HepG2 (cell line): Measurements from ENCODE around the gene COL18A1. TPM values are rescaled to one million over a fixed set of nuclear protein-coding genes. Genes with fewer than 3 reads are reported as not detected.

Experiments used
- BRD4 ChIP-seq: sonication (generic); formaldehyde crosslinking; IDR thresholded peaks from 2 replicates; pipeline ENCODE4 v1.4.0; 2020; ENCODE audit warnings: missing genetic modification reagents
- HNRNPL ChIP-seq: fragments of 200-400 bp; formaldehyde crosslinking; IDR thresholded peaks from 2 replicates; pipeline ENCODE4 v1.6.1; 2017; ENCODE audit warnings: mild to moderate bottlenecking, low read depth, low read length
- KDM5B ChIP-seq: sonication (generic); formaldehyde crosslinking; IDR thresholded peaks from 2 replicates; pipeline ENCODE4 v1.4.0; 2020; ENCODE audit warnings: missing genetic modification reagents, mild to moderate bottlenecking, borderline replicate concordance
- KLF13 ChIP-seq: sonication (generic); formaldehyde crosslinking; IDR thresholded peaks from 2 replicates; pipeline ENCODE4 v1.4.0; 2020; ENCODE audit warnings: mild to moderate bottlenecking, missing genetic modification reagents
- MYPOP ChIP-seq: sonication (generic); formaldehyde crosslinking; IDR thresholded peaks from 2 replicates; pipeline ENCODE4 v1.8.1; 2023; ENCODE audit warnings: mild to moderate bottlenecking, moderate library complexity, missing genetic modification reagents
- SNAPC2 ChIP-seq: sonication (generic); formaldehyde crosslinking; IDR thresholded peaks from 2 replicates; pipeline ENCODE4 v1.8.1; 2022; ENCODE audit warnings: mild to moderate bottlenecking, missing genetic modification reagents
- ZHX2 ChIP-seq, 2 experiments: sonication (generic) in 1 of 2; formaldehyde crosslinking in 1 of 2; IDR thresholded peaks; 2 replicates each; pipeline versions ENCODE4 v1.6.1 to v1.9.0; 2014 to 2022; ENCODE audit warnings: antibody characterized with exemption in 1 of 2, borderline replicate concordance in 1 of 2, inconsistent platforms in 1 of 2, low read depth in 1 of 2, missing genetic modification reagents in 1 of 2
- ZKSCAN8 ChIP-seq: IDR thresholded peaks from 2 replicates; pipeline ENCODE4 v1.6.1; 2016; ENCODE audit warnings: borderline replicate concordance, missing genetic modification reagents, missing compliant biosample characterization
- ZMYM3 ChIP-seq: sonication (generic); formaldehyde crosslinking; IDR thresholded peaks from 2 replicates; pipeline ENCODE4 v1.5.1; 2020; ENCODE audit warnings: mild to moderate bottlenecking, missing genetic modification reagents
- ZMYM4 ChIP-seq: sonication (generic); formaldehyde crosslinking; IDR thresholded peaks from 2 replicates; pipeline ENCODE4 v1.8.1; 2023; ENCODE audit warnings: mild to moderate bottlenecking, missing genetic modification reagents
- ZNF292 ChIP-seq: sonication (generic); formaldehyde crosslinking; IDR thresholded peaks from 2 replicates; pipeline ENCODE4 v1.8.1; 2022; ENCODE audit warnings: mild to moderate bottlenecking, low read depth, missing genetic modification reagents, borderline replicate concordance
- ZNF484 ChIP-seq: sonication (generic); formaldehyde crosslinking; IDR thresholded peaks from 2 replicates; pipeline ENCODE4 v1.5.1; 2020; ENCODE audit warnings: mild to moderate bottlenecking, low read depth, missing genetic modification reagents, borderline replicate concordance
- ZNF556 ChIP-seq: sonication (generic); formaldehyde crosslinking; IDR thresholded peaks from 2 replicates; pipeline ENCODE4 v1.4.0; 2020; ENCODE audit warnings: mild to moderate bottlenecking, missing genetic modification reagents, borderline replicate concordance
- ZNF777 ChIP-seq: sonication (generic); formaldehyde crosslinking; IDR thresholded peaks from 2 replicates; pipeline ENCODE4 v1.4.0; 2020; ENCODE audit warnings: missing genetic modification reagents
- polyA plus RNA-seq, 8 experiments: library from polyadenylated mRNA; depleted of rRNA in 3 of 8; stranded (reverse) in 7 of 8; unstranded in 1 of 8; fragments of >200 nt; fragmentation: Illumina TruSeq in 4 of 8; extraction: Trizol in 4 of 8; gene quantifications; 2 replicates each; pipeline versions ENCODE4 v1.2.1 to v1.2.3, GENCODE V29; 2011 to 2016; ENCODE audit warnings: low read depth in 4 of 8, missing spikeins in 1 of 8, mixed read lengths in 1 of 8; ENCODE audit not compliant: insufficient read depth in 1 of 8
- total RNA-seq, 5 experiments: library from RNA; depleted of rRNA; stranded (reverse); fragments of >200 nt; fragmentation: Illumina TruSeq; extraction: Trizol; gene quantifications; 2 replicates each; pipeline ENCODE4 v1.2.3, GENCODE V29; 2016; ENCODE audit warnings: low read depth in 1 of 5

COL18A1 gene
- total and polyA plus RNA-seq, 2 of the 13 experiments (the other 11 are each of a cell fraction or from before 2014, with no cell fraction given): 79.0 to 102 TPM

DNA sequence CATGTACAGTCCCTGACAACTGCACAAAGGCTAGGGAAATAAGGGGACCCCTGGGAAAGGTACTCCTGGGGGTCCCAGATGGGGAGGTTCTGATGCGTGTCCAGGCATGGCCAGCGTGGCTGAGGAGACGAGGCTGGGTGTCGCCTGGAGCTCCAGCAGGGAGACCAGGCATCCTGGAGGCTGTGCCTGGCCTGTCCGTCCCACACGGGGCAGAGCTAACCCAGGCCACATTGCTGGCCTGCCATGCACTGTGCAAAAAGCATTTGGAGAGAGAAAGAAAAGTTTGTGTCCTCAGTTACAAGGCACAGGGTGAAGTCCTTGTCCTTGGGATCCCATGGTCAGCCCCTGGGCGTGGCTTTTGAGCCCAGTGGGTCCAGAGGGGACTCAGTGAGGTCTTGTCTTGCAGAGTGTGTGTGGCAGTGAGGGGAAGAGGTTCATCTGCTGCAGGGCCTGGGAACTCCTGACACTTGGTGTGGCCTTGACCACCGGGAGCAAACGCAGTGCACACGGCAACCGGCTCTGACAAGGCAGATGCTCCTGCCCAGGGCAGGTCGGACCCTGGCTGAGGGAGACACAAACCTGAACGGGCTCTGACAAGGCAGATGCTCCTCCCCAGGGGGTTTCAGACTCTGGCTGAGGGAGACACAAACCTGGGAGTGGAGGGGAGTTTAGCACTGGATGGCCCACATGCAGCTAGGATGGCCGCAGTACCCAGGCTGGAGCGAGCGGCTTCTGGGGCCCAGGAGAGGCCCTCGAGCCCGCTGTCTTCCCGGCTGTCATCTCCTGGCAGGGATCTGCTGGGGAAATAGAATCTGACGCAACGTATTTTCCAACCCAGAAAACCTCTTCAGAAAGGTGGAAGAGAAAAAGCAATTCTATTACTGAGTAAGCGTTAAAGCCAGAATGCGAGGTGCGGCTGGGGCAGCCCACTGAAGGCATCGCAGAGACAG is 37.3 kb upstream of the COL18A1 start (continued):
- 0 out of 2 replicates have a peak, but pooled peaks have one; percentile 24 for TF ChIP-seq ZHX2 (IDR thresholded peaks at IDR 0.05; ENCODE audit: low read depth)
- TF ChIP-seq ZHX2 (CRISPR knock-in tag; IDR thresholded peaks at IDR 0.05; ENCODE audit: borderline replicate concordance): no peak
- no peak for TF ChIP-seq ZNF484
- TF ChIP-seq ZMYM3 (CRISPR knock-in tag): 0 out of 2 replicates have a peak, but pooled peaks have one; percentile 17
- peak; percentile 63 for TF ChIP-seq KDM5B (CRISPR knock-in tag)
- TF ChIP-seq ZKSCAN8 (CRISPR knock-in tag): peak; percentile 25; the same call in 1 of the 2 replicates
- TF ChIP-seq BRD4: peak; percentile 74
- no peak for TF ChIP-seq HNRNPL
- no peak; the same call in 1 of the 2 replicates for TF ChIP-seq ZNF556
- 0 out of 2 replicates have a peak, but pooled peaks have one; percentile 58 for TF ChIP-seq ZMYM4 (CRISPR knock-in tag)
- TF ChIP-seq ZNF292 (CRISPR knock-in tag): peak; percentile 70; the same call in 1 of the 2 replicates
- TF ChIP-seq KLF13 (CRISPR knock-in tag): 0 out of 2 replicates have a peak, but pooled peaks have one; percentile 32
- 0 out of 2 replicates have a peak, but pooled peaks have one; percentile 36 for TF ChIP-seq SNAPC2
- TF ChIP-seq ZNF777 (CRISPR knock-in tag): no peak
- peak; percentile 47; the same call in 1 of the 2 replicates for TF ChIP-seq MYPOP (CRISPR knock-in tag)
